ENCODE data around the gene LBH.

The LBH gene

GRCh38 chr2:30217644-30218337, 13.5 kb upstream of the LBH start:
- DNase-seq = no peak

DNA sequence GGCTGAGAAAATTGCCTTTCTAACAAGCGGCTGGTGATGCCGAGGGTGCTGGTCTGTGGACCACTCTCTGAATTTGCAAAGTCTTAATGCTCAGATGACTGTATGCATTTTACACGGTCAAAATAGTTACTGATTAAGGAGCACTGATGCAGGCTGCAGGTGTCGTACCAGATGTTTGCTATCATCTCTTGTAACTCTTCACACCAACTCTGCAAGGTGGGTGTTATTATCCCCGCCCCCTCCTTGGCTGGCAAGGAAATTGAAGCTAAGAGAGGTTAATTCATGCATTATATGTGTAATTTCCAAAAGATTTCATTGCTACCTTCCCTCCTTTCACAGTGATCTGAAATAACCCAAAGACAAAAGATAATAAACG, 13.0 kb upstream of the LBH start:
- no peak for DNase-seq

DNA sequence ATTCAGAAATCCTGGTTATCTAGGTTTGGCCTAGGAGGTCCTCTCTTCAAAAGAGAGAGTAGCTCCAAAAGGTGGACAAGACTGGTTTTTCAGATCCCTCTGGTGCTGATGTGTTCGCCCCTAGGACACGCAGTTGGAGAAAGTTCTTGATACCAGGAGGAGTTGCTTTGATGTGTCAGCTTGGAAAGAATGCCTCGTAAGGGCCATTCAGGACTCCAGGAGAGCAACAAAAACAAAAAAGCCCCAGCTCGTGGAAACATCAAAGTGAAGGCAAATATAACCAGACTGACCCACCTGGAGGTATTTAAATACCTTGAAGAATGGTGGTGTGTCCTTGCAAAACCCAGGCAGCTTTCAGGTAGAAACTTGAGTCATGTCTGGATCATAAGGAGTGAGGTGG, 12.5 kb upstream of the LBH start:
- DNase-seq = no peak

DNA sequence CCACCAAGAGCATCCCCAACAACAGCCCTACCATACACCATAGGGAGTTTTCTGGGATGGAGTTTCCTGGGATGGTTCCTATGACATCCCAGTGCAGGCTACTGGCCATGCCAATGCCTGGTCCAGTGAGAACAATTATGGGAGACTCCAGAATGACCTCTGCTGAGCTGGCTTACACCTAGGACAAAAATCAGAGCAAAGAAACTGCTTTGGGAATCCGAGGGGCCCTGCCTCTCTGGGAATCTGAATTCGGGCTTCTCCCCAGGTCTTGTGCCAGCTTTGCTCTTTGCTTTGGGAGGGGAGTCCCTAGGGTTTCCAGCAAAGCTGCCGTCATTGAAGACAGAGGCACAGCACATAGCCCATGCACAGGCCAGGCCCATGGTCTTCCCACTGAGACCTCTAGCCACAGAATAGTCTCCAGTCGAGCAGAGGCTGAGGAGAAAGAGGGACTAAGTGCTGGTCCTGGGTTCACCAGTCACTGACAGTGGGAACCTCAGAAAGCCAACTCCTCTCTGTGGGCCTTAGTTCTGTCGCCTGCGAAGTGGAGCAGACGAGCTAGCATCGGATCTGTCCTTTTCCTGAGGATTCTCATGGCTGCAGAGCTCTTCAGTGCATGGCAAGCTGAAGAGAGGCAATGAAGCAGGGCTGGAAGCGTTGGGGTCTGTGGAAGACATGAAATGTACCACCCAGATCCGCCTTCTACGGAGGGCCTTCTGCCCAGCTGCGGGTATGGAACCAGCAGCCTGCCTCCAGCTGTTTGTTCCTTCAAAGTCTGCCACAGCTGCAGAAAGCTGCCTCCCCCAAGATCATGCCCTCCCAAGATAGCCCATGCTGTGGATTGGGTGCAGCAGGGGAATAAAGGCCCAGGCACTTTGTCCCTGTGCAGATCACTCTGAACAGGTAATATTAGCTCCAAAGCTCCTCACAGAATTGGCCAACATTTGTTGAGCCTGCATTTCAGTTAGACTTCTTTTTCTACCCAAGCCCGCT, 11.2 kb upstream of the LBH start:
- no peak for DNase-seq

DNA sequence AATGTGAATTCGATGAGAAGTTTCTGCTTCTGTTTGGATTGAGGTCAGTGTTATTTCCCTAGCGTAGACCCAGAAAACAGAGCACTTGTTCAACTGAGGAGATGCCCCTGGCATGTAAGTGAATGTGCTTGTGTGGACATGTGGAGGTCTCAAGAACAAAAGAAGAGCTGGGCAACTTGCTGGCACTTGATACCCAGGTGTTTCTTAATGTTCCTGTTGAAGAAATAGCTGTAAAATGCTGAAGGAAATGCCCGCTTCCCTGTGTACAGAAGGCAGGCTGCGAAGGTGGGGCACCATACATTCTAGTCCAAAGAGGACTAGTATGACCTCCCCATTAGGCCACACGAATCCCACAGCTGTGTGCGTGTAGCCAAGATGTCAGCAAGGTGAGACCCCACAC, 9.8 kb upstream of the LBH start:
- no peak for DNase-seq

GRCh38 chr2:30222031-30222430, 9.3 kb upstream of the LBH start:
- no peak for DNase-seq

DNA sequence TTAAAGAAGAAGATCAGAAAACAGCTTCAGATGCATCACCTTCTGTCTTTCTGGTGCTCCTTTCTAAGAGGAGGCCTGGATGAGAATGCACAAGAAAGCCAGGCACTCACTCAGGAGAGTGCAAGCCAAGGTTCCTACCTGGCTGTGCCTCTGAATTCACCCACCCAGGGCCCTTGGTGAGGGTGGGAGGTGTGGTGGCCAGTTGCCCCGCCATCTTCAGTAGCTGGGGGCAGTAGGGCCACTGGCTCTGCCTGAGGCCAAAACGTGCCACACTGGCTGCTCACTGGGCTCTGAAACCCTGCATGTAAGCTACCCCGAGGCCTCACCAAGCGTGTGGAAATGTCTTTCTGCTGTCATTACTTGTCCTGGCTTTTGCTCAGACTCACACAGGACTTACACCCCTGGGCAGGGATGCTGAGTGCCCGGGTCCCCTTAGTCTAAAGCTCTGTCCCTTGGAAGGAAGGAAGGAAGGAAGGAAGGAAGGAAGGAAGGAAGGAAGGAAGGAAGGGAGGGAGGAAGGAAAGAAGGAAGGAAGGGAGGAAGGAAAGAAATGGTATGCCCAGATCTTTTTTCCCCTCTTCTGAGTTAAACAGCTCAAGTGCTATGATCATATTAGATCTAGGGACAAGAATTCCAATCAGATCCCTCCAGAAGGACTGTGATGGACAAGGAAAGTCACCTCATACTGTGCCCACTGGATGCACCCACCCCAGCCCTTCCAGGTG, 8.5 kb upstream of the LBH start:
- DNase-seq = no peak

DNA sequence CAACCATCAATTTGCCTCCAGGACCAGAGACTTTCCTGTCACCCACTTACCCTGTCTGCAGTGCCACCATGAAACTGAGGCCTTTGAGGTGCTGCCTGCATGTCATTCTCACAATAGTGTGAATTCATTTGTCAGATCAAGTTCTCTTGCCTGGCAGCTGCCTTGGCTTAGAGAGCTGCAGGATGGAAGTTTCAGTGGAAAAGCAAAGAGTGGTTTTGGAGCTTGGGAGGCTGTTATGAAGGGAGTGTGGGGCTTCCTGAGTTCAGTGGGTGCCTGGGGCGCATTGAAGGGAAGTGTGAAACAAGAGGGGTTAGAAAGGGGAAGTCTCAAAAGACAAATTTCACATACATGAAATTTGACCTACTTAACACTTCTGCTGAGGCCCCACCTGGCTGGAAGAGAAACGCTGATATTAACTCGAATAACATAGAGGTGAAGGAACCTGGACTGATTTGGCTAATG, 7.9 kb upstream of the LBH start:
- no peak for DNase-seq

- no peak for DNase-seq
Observed at GRCh38 chr2:30224151-30224550, 7.2 kb upstream of the LBH start.

DNA sequence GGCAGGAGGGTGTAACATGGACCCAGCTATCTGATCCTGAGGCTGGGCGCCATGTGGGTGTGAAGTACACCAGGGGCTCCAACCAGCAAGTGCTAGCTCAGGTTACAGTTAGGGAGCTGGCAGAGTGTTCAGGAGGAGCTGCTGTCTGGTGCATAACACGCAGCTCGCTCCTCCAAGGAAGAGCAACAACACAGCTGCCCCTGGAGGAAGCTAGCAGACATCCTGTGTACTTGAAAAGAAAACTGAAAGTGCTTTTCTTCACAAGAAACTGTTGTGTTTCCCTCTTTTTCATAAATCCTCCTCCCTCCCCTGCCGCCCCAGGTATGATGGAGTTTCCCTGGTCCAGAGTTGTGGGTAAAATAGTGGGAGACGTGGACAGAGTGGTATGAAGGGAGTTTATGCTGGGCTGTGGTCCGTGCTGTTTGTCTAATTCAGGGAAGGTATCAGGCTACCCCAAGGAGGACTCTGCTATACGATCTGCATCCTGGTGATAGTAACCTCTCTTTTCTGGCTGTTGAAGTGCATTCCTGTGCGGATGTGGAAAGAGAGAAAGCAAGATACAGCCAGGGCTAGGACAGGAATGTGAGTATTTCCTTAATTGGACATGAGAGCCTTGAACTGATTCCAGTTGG, 6.1 kb upstream of the LBH start:
- DNase-seq = no peak

- DNase-seq = no peak
Observed at GRCh38 chr2:30226144-30227032, 4.9 kb upstream of the LBH start.

DNA sequence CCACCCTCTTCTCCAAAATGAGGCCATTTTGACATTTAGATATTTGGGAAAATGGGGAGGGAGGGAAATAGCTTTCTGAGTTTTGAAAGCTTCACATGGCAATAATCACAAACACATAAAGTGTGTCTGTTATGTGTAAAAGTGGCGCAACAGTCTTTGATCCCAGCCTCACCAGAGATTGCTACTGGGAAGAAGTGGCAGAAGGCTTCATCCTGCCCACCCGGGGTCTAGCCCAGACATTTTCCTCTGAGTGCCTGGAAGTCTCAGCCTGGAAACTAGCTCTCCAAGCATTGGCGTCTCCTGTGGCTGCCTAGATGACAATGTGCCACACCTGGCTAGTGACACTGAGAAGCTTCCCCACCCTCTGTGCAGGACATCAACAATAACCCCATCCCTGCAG, 1.7 kb upstream of the LBH start:
- DNase-seq = no peak

- DNase-seq = no peak
Observed at GRCh38 chr2:30230497-30231211, 680 bp upstream of the LBH start.

DNA sequence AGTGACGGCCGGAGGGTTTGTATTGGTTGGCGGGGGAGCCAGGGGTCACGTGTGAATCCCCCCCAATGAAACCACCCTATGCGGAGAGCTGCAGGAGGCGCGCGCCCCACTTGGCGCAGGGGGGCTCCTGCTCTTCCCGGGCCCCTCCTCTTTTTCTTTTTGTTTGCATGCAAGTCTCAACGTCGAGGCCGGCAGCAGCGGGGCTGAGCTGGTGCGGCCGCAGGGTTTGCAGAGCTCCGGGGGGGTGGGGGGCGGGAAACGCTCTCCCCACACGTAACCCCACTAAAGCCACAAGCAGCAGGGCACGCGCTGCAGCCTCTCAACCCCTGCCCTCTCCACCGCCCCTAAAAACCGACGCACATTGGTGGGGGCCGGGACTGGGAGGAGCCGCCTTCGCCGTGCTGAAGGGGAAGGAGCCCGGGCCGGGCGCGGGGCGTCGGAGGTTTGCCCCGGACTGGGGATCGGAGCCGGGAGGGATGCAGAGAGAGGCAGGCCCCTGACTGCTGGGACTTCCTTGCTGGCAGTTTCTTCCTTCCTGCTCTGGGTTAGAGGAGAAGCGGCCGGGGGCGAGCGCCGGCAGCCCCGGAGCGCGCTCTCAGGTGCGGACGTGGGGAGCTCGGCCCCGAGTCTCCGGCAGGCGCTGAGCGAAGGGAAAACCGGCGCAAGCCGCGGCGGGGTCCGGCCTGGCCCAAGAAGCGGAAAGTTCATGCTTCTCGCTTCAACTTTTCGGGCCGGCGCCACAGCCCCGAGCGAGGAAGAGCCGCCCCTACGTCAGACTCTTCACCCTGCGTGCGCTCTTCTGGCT, 864 bp downstream of the LBH start:
- peak; percentile 65 for DNase-seq

DNA sequence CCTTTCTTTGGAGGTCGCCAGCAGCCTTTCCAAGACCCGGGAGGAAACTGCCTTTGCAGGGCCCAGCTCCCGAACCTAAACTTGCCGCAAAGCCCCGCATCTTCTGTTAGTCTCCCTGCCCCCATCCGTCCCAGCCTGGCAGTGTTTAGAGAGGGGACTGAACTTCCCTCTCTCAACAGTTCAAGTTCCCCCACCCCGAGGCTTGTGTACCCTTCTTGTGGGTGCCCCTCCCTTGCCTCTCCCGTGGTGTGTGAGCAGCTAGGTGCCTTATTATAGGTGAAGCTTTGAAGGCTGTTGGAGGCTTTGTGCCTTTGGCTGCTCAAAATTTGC, 1.4 kb downstream of the LBH start:
- no peak for DNase-seq

DNA sequence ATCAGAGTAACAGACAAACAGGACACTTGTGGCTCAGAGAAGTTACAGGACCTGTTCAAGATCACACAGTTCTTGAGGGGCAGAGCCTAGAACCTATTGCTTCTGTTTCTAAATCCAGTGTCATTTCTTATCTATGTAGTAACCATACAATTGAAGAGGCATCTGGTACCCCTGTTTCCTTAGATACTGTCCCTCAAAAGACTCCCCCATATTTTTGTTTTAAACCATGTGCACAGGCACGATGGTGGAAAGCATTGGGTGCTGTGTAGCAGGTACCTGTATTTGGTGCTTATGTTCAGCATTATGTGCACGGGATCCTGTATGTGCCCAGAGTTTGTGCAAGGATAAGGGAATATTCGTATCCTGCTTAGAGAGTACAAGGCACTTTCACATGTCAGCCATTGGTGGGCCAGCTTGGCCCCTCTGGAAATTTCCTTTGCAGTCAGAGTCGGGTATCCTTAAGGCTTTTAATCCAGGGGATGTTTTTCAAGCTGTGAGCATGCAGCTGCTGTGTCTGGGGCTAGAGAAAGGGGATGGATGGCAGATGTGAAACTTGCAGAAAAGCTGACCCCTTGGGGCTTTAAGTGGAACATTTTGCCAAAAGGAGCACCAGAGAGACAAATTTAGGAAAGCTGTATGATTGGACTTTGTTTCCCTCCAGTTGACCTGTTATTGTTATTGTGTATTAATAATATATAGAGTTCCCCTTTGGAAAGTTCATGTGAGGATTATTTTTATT, 2.1 kb downstream of the LBH start:
- DNase-seq = no peak

GRCh38 chr2:30234180-30234971, 3.0 kb downstream of the LBH start:
- DNase-seq = no peak

DNA sequence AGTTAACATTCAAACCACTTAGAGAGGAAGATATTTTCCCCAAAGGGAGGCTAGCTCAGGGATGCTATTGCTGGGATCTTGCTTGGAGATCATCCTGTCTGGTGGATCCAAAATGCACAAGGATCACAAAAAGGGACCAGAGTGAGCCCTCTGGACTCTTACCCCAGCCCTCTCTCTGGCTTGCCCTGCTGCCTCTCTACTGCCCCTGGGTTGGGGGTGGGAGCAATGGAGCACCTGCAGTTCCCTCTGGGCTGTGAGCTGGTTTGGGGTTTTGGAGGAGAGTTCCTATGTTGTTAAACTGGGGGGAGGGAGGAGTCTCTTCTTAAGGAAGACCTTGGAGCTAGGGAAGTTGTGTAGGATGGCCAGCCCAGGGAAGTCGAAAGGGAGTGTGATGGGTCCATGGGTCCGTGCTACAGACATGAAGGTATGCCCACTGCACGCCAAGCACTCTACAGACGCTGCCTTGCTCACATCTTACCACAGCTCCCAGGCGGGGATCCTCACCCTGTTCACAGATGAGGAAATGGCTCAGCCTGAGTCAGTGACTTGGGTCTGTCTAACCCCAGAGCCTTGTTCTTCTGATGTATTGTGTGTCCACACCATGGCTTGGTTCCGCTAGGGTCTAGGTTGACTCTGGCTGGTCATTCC, 3.8 kb downstream of the LBH start:
- DNase-seq = peak; percentile 50

Data from activated CD4-positive, alpha-beta T cell treated with anti-CD3 and anti-CD28 coated beads for 1 hour (primary cell).